Measurements from ENCODE around the gene SLC6A19.

GRCh38 chr5:1183424-1184162 is 17.8 kb upstream of the SLC6A19 start:
- TF ChIP-seq, protein P1, sequence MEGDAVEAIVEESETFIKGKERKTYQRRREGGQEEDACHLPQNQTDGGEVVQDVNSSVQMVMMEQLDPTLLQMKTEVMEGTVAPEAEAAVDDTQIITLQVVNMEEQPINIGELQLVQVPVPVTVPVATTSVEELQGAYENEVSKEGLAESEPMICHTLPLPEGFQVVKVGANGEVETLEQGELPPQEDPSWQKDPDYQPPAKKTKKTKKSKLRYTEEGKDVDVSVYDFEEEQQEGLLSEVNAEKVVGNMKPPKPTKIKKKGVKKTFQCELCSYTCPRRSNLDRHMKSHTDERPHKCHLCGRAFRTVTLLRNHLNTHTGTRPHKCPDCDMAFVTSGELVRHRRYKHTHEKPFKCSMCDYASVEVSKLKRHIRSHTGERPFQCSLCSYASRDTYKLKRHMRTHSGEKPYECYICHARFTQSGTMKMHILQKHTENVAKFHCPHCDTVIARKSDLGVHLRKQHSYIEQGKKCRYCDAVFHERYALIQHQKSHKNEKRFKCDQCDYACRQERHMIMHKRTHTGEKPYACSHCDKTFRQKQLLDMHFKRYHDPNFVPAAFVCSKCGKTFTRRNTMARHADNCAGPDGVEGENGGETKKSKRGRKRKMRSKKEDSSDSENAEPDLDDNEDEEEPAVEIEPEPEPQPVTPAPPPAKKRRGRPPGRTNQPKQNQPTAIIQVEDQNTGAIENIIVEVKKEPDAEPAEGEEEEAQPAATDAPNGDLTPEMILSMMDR (IDR thresholded peaks at IDR 0.05; ENCODE audit: insufficient read depth, low read length, poor library complexity, severe bottlenecking): no peak
- TF ChIP-seq EZH2phosphoT487 (conservative IDR thresholded peaks at IDR 0.05; ENCODE audit: low read length): no peak

Measured in SU-DHL-6 (cell line).